HG03097 (cell line): ENCODE data around the gene PIK3R1.

Experiments used
- ATAC-seq: cut with Tn5 transposase; IDR thresholded peaks from one replicate; pipeline ENCODE4 v1.9.1; 2021; ENCODE audit not compliant: unreplicated experiment, low FRiP score

The PIK3R1 gene

GRCh38 chr5:68249520-68249919, 34.0 kb downstream of the PIK3R1 start:
- ATAC-seq, result no peak

GRCh38 chr5:68250661-68251298, 35.2 kb downstream of the PIK3R1 start:
- ATAC-seq, result no peak

- no peak for ATAC-seq
Observed at GRCh38 chr5:68251386-68251785, 35.8 kb downstream of the PIK3R1 start.

DNA sequence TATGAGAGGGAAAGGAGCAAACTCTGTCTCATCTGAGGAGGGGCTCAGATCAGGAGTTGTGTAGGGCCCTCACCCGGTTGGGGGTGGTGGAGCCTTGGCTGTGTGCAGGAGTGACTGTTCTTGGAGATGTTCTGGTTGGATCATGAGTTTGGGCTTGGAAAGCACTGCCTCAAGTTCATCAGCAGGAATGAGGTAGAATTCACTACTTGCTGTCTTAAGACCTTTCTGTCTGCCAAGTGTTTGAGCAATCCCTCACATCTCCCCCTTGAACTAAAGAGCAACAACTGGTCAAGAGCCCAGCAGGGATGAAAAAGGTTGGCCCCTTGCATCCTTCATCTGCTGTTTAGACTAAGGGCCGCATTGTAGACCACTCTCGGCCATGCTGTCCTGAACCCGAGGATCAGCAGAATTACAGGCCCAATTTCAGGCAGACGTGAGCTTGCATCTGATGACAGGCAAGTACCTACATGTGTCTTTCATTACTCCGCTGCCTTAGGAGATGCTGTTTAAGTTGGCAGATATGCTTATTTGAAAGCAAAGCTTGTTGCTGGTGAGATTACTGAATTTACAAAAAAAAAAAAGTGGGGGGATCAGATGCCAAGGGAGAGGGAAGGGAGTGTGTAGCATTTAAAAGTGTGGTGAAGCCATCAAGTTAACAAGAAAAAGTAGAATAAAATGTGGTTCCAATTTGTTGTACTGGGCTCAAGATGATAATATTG, 36.4 kb downstream of the PIK3R1 start:
- ATAC-seq, result no peak

DNA sequence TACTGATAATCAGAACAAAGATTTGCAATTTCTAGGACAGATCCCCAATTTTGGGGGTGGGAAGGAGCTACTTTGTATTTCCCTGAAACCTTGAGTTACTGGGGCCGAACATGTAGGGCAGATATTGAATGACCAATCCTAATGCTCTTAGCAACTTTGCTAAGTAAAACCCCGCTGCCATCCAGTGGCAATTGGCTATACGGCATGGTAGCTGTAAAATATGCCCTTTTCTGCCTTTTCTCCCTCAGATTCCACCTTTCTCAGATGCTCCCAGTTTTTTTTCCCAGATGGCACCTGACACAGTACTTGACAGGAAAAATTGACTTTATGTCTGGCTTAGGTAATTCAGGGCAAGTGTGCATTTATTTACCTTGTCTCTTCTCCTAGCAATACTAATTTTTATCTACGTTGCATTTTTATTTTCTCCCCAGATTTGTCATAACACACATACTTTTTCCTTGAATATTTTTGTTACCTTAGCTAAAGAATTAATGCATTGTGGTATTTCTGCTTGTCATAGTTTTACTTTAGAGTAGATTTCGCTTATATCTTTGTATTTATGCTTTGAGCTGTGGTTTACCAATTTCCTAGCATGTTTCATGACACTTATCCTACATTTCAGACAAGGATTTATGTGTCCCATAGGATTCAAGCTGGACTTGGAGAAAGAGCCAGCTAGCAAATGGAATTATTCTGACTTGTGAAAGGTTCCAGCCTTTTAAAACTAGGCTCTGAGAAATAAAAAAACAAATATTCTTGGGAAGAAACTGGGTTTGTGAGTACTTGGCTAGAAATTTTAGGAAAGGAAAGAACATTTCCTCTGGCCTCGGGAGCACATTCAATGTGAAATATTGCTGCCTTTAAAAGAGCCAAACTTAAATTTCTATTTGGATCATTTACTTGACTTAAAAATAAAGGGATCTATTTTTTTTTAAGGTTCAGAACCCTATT, 37.4 kb downstream of the PIK3R1 start:
- peak; percentile 46 for ATAC-seq

GRCh38 chr5:68253624-68254585, 38.3 kb downstream of the PIK3R1 start:
- no peak for ATAC-seq

DNA sequence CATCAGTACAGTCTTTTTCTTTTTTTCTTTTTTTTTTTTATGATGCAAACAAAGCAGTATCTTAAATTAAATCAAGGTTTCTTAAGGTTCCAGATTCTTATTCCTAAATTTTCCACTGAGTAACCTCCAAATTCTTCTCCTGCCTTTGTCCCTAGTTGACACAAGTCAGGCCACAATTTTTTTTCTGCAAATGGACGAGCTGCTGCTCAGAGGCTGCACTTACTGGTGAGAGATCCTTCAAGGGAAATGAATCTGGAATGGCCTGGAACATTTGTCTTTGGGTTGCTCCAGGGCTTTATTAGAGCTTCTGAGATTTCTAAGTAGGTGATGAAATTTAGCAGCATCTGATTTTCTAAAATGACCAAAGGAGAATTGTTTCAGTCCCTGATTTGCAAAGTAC, 39.3 kb downstream of the PIK3R1 start:
- ATAC-seq, result no peak

- no peak for ATAC-seq
Observed at GRCh38 chr5:68255305-68256120, 40.0 kb downstream of the PIK3R1 start.

GRCh38 chr5:68257210-68257609, 41.7 kb downstream of the PIK3R1 start:
- ATAC-seq, result no peak

DNA sequence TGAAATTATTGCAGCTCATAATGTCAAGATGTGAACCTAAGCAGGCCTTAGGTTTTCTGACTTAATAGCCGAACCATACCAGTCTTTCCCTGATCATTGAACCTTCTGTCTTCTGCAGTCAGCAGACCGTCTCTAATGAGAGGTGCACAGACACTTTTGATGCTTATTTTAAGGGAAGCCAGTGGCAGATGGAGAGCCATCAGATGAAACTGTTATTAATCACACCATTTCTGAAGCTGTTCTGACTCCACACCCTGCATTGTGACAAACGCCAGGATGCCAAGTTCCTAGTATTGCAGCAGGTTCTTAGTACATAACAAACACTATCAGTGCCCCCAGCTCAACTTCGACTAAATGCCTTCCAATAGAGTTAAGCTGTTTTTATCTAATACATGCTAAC, 43.0 kb downstream of the PIK3R1 start:
- ATAC-seq, result no peak

DNA sequence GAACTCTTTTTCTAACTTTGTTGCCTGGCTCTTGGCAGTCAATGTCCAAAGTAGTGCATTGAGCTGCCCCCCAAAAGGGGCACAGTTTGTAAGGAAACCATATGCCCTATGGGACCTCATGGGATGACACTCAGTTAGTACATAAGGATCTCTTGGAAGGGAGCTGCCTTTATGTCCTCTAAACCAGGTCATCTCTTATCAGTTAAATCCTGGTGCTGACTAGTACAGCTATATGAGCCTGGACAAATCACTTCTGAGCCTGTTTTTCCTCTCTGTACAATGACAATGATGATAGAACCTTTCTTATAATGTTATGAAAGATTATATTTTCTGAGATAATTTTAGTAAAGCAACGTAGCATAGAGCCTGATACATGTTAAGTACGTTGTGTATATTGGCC, 44.1 kb downstream of the PIK3R1 start:
- ATAC-seq, result no peak

DNA sequence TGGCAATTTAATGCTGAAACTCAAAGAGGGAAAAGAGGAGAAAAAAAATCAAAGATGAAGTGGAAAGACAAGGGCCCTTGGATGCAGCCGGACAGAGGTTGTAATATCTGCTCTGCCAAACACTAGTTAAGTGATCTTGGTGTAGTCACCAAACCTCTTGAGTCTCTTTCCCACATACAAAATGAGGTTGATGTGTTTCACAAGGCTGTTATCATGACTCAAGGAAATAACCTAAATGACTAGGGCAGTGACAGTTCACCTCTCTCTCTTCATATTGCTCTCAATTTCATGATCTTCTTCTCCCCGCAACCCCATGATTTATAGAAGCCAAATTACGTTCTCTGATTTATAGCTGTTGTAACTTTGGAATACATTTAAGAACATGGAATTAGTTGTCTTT, 44.9 kb downstream of the PIK3R1 start:
- no peak for ATAC-seq

DNA sequence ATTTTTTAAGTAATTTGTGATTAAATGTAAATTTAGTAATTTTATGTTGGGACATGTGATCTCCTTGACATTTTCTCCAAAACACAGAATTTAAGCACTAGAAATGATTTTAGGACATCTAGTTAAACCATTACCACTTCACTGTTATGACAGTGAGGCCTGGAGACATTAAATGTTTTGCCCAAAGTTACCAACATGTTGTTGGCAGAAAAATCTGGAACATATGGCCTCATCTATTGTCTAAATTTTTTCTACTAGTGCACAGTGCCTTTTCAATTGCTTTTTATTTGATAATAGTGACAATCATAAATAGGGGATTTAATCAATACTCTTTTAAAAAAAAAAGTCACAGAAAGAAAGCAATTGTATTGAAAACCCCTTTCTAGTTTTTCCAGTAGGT, 45.6 kb downstream of the PIK3R1 start:
- ATAC-seq, result no peak

- ATAC-seq, result no peak
Observed at GRCh38 chr5:68261569-68262065, 46.1 kb downstream of the PIK3R1 start.

- ATAC-seq, result no peak
Observed at GRCh38 chr5:68264024-68264956, 48.7 kb downstream of the PIK3R1 start.

DNA sequence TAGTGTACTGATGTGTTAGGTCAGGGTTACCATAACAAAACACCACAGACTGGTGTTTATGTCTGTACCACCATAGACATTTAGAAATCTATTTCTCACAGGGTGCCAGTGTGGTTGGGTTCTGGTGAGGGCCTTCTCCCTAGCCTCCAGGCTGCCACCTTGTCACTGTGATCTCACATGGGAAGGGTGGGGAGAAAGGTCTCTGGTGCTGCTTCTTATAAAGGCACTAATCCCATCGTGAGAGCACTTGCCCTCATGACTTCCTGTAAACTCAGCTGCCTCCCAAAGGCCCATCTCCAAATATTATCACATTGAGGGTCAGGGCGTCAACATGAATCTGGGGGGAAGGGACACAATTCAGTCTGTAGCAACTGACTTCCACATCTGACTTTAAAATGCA, 49.8 kb downstream of the PIK3R1 start:
- no peak for ATAC-seq

DNA sequence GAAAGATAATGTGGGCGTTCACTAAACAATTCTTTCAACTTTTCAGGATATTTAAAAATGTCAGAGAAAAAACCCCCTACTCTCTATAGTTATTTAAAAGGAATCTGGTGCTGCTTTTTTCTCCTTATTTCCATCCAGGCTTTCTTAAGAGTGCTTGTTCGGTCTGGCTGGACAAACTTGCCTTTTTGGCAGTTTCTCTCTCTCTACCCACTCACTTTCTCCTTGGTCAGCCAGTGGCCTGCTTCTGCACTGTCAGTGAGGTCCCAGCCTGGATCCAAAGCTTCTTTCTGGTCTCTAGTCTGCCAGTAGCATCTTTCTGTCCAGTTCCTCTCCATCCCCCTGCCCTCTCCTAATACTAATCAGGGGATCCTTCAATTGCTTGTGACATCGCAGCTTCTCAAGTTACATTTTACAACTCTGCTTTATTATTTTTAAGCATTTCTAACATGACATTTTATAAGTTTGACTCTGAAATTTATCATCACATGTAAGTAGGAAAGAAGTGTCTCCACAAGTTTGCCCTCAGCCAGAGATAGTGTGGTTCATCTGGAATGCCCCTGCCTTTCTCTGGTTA, 50.4 kb downstream of the PIK3R1 start:
- no peak for ATAC-seq

DNA sequence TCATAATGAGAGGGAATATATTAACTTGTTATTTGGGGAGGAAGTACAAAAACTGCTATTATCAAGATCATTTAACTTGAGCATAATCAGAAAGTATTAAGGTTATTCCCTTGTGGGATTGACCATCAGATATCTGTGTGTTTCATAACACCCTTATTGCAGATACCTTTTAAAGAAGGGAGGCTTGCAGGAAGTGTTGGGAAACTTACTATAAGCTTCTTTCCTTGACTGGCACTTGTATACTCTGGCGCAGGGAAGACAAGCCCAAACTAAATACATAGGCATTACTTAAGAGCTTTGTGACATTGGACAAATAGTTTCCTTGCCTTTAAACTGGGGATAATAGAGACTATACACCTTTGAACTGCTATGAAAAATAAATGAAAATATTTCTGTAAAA, 50.9 kb downstream of the PIK3R1 start:
- no peak for ATAC-seq
